ENCODE results near the gene RAX. TPM values are rescaled to one million over a fixed set of nuclear protein-coding genes. Genes with fewer than 3 reads are reported as not detected.

Gene RAX
- total and polyA plus RNA-seq, 2 of the 8 experiments (the other 6 are each of a cell fraction or from before 2014, with no cell fraction given), result 0.12 to 0.52 TPM

DNA sequence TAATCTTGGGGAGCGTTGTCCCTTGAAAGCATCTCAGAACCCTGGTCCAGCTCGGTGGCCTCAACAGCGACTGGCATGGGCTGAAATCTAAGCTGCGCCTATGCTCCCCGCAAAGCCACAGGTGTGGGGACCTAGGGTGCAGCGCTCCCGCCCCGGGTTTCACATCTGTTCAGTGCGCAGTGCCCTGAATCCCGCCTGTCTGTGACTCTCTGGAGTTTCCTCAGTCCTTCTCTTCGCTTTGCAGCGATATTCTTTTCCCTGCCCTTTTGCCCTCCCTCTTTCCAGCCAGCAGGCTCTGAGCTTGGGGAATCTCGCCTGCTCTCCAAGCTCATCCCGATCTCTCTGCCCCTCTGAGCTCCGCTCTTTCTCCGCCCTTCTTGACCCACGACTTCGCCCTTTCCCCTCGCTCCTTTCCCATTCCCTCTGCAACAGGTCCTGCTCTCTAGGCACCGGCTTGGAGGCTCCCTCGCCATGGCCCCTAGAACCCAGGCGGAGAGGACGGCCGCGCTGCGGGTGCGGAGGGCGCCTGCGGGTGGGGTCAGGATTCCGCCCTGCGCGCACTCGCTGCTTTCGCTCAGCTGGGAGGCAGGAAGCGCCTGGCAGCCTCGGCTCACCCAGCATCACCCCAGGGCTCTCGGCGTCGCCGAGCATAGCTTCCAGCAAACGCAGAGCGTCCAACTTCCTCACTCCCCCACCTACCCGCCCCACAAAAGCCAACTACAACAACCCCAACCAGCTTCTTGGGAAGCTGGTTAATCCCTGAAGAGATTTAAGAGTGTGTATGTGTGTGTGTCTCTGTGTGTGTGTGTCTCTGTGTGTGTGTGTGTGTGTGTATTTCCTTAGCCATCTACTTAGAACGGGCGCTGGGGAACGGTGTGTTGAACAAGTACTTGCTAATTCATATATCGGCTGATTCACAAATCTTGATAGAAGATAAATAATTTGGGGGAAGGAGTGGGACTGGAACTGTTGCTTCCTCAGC is 52.2 kb downstream of the RAX start (continued):
- no peak for TF ChIP-seq BCL11A (IDR thresholded peaks at IDR 0.05; ENCODE audit: low read depth in 2 of 2, low read length in 2 of 2)
- TF ChIP-seq KDM1A (IDR thresholded peaks at IDR 0.05; ENCODE audit: borderline replicate concordance, low read length), result no peak
- TF ChIP-seq, protein P1, sequence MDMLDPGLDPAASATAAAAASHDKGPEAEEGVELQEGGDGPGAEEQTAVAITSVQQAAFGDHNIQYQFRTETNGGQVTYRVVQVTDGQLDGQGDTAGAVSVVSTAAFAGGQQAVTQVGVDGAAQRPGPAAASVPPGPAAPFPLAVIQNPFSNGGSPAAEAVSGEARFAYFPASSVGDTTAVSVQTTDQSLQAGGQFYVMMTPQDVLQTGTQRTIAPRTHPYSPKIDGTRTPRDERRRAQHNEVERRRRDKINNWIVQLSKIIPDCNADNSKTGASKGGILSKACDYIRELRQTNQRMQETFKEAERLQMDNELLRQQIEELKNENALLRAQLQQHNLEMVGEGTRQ (IDR thresholded peaks at IDR 0.05; ENCODE audit: low read length), result no peak
- TF ChIP-seq RNF2 (IDR thresholded peaks at IDR 0.05; ENCODE audit: borderline replicate concordance, low read depth, low read length, missing control alignments, poor library complexity, severe bottlenecking), result peak; percentile 83
- TF ChIP-seq POLR2AphosphoS5 (IDR thresholded peaks at IDR 0.05; ENCODE audit: low read depth, low read length), result no peak
- no peak for TF ChIP-seq CBX5 (IDR thresholded peaks at IDR 0.05; ENCODE audit: low read depth, low read length)
- TF ChIP-seq YY1 (IDR thresholded peaks at IDR 0.05; ENCODE audit: low read depth, low read length), result no peak
- peak; percentile 31; the same call in 1 of the 2 replicates for TF ChIP-seq GABPA (IDR thresholded peaks at IDR 0.05; ENCODE audit: borderline replicate concordance, insufficient read depth, low read length)
- TF ChIP-seq TAF7 (optimal IDR thresholded peaks at IDR 0.05; ENCODE audit: borderline replicate concordance, low read depth, low read length), result no peak
- TF ChIP-seq SIN3A (conservative IDR thresholded peaks at IDR 0.05 in 1 of 2, IDR thresholded peaks at IDR 0.05 in 1 of 2; ENCODE audit: low read depth in 1 of 2, low read length in 2 of 2), result 0 out of 4 replicates have a peak, but pooled peaks of 1 of the 2 experiments have one; percentile 23
- TF ChIP-seq SP2 (IDR thresholded peaks at IDR 0.05; ENCODE audit: low read length), result no peak
- TF ChIP-seq PHF8 (conservative IDR thresholded peaks at IDR 0.05; ENCODE audit: low read depth, low read length), result 0 out of 2 replicates have a peak, but pooled peaks have one; percentile 21
- TF ChIP-seq TEAD4 (IDR thresholded peaks at IDR 0.05; ENCODE audit: low read depth, low read length), result no peak
- no peak for TF ChIP-seq EGR1 (IDR thresholded peaks at IDR 0.05; ENCODE audit: borderline replicate concordance, low read depth, low read length)
- no peak for TF ChIP-seq TBP (IDR thresholded peaks at IDR 0.05; ENCODE audit: low read depth, low read length)
- TF ChIP-seq RBBP5 (IDR thresholded peaks at IDR 0.05; ENCODE audit: borderline replicate concordance, low read depth, low read length), result no peak
- TF ChIP-seq EZH2 (IDR thresholded peaks at IDR 0.05; ENCODE audit: low read depth, low read length, severe bottlenecking), result peak; percentile 98
- TF ChIP-seq BACH1 (IDR thresholded peaks at IDR 0.05; ENCODE audit: low read length), result no peak
- TF ChIP-seq SUZ12 (IDR thresholded peaks at IDR 0.05; ENCODE audit: low read length), result peak; percentile 99
- no peak for TF ChIP-seq CHD1 (IDR thresholded peaks at IDR 0.05; ENCODE audit: low read depth, low read length)
- no peak for TF ChIP-seq JUN (IDR thresholded peaks at IDR 0.05; ENCODE audit: low read depth, low read length)
- peak; percentile 90 for TF ChIP-seq KDM4A (IDR thresholded peaks at IDR 0.05; ENCODE audit: low read depth, low read length, severe bottlenecking)
